ENCODE data around the gene DHCR24. TPM values are rescaled to one million over a fixed set of nuclear protein-coding genes. Genes with fewer than 3 reads are reported as not detected.

DHCR24 gene
- total RNA-seq, 1 donor from 2014 or later = 417 TPM

GRCh38 chr1:54835131-54835898 is 51.7 kb downstream of the DHCR24 start:
- peaks cover 5% of the 10 kb centered on the region for H3K36me3 Mint-ChIP-seq (ENCODE audit: low read depth)
- no peak overlapping the region for H3K27ac Mint-ChIP-seq (ENCODE audit: unreplicated experiment)
- no peak for DNase-seq (ENCODE audit: low read depth, low spot score)
- peaks cover 7% of the 10 kb centered on the region for H3K9me3 Mint-ChIP-seq
- H3K4me3 Mint-ChIP-seq = no peak overlapping the region
- no peaks in the 10 kb centered on the region for H3K4me1 Mint-ChIP-seq
- H3K27me3 Mint-ChIP-seq (ENCODE audit: low read depth) = peaks cover 7% of the 10 kb centered on the region
- no peak for TF ChIP-seq CTCF (conservative IDR thresholded peaks at IDR 0.05)

- no peak for TF ChIP-seq CTCF (conservative IDR thresholded peaks at IDR 0.05)
- Mint-ChIP-seq H3K36me3 (ENCODE audit: low read depth) (peaks cover 2% of the 10 kb centered on the region), H3K9me3 (peaks cover 2% of the 10 kb centered on the region), H3K27ac (ENCODE audit: unreplicated experiment) (no peak overlapping the region), H3K4me3 (no peak overlapping the region), H3K27me3 (ENCODE audit: low read depth) (peaks cover 7% of the 10 kb centered on the region), H3K4me1 (no peaks in the 10 kb centered on the region)
- no peak for DNase-seq (ENCODE audit: low read depth, low spot score)
Observed at GRCh38 chr1:54834007-54834541, 52.9 kb downstream of the DHCR24 start.

GRCh38 chr1:54833121-54833520 is 53.9 kb downstream of the DHCR24 start:
- H3K36me3 Mint-ChIP-seq (ENCODE audit: low read depth) = no peaks in the 10 kb centered on the region
- no peak overlapping the region for H3K4me3 Mint-ChIP-seq
- no peak for TF ChIP-seq CTCF (conservative IDR thresholded peaks at IDR 0.05)
- DNase-seq (ENCODE audit: low read depth, low spot score) = no peak
- H3K27ac Mint-ChIP-seq (ENCODE audit: unreplicated experiment) = no peak overlapping the region
- peaks cover 3% of the 10 kb centered on the region for H3K9me3 Mint-ChIP-seq
- peaks cover 10% of the 10 kb centered on the region for H3K27me3 Mint-ChIP-seq (ENCODE audit: low read depth)
- H3K4me1 Mint-ChIP-seq = no peaks in the 10 kb centered on the region

GRCh38 chr1:54826226-54826816 is 60.7 kb downstream of the DHCR24 start:
- H3K36me3 Mint-ChIP-seq (ENCODE audit: low read depth) = no peaks in the 10 kb centered on the region
- no peak overlapping the region for H3K27ac Mint-ChIP-seq (ENCODE audit: unreplicated experiment)
- peaks cover 13% of the 10 kb centered on the region for H3K27me3 Mint-ChIP-seq (ENCODE audit: low read depth)
- H3K9me3 Mint-ChIP-seq = peaks cover 14% of the 10 kb centered on the region
- no peak overlapping the region for H3K4me3 Mint-ChIP-seq
- DNase-seq (ENCODE audit: low read depth, low spot score) = no peak
- TF ChIP-seq CTCF (conservative IDR thresholded peaks at IDR 0.05) = no peak
- no peaks in the 10 kb centered on the region for H3K4me1 Mint-ChIP-seq

- TF ChIP-seq CTCF (conservative IDR thresholded peaks at IDR 0.05) = no peak
- H3K36me3 Mint-ChIP-seq (ENCODE audit: low read depth) = no peaks in the 10 kb centered on the region
- H3K9me3 Mint-ChIP-seq = peaks cover 14% of the 10 kb centered on the region
- no peak overlapping the region for H3K4me3 Mint-ChIP-seq
- peaks cover 15% of the 10 kb centered on the region for H3K27me3 Mint-ChIP-seq (ENCODE audit: low read depth)
- no peak overlapping the region for H3K27ac Mint-ChIP-seq (ENCODE audit: unreplicated experiment)
- H3K4me1 Mint-ChIP-seq = no peaks in the 10 kb centered on the region
- DNase-seq (ENCODE audit: low read depth, low spot score) = no peak
Observed at GRCh38 chr1:54825696-54826095, 61.3 kb downstream of the DHCR24 start.

Data from neural crest cell (in vitro differentiated cells).